Activated naive CD4-positive, alpha-beta T cell treated with Interleukin-2 at 50 U/mL for 16 hours (primary cell): ENCODE data around the gene FBXL7.

ENCODE experiments used
- DNase-seq: peaks from one replicate; pipeline ENCODE4 v3.0.0-alpha.2; 2020

Gene FBXL7

GRCh38 chr5:15786884-15787283 is 286.9 kb downstream of the FBXL7 start:
- DNase-seq, result no peak

- no peak for DNase-seq
These were observed 287.7 kb downstream of the FBXL7 start for GRCh38 chr5:15787681-15788080.

GRCh38 chr5:15789642-15790041 is 289.7 kb downstream of the FBXL7 start:
- no peak for DNase-seq

GRCh38 chr5:15790446-15791018 is 290.6 kb downstream of the FBXL7 start:
- DNase-seq, result no peak

GRCh38 chr5:15791274-15791673 is 291.3 kb downstream of the FBXL7 start:
- no peak for DNase-seq

GRCh38 chr5:15791859-15792258 is 291.9 kb downstream of the FBXL7 start:
- DNase-seq, result no peak

DNA sequence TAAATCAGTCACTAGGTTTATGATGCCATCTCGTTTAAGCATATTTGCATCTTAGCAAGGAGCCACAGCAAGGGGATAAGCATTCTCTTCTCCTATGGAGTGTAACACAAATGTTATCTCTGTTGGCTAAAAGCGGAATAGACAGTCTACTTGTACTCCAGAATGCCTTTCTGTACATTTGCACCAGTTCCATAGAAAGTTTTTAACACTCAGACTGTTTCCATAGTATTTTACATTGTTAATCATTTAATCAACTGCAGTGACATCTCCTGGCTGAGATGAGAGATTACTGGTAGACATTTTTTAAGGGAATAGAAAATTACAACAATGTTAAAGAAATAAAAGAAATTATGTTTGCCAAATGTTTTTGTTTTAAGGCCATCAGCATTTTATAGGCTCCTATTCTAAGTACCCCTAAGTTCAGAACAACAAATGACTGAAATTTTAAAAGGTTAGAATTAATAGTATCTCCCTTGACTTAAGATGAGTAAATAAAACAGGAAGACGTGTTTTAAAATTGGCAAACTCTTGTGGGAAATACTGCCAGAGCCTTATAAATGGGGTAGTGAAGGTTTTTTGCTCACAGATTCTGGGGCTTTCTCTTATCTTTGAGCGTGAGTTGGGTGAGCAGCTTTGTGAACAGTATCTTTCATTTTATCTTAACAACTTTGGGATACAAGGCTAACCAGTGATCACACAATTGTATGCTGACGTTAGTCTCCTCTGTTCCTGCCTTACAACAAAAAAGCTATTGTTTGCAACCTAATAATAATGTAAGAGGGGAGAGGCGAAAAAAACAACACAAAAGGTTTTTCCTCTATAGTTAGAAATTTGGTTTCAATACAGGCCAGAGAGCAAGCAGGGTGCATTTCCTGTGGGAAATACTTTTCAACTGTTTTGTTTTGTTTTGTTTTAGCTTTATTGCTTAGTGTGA is 294.3 kb downstream of the FBXL7 start:
- no peak for DNase-seq

DNA sequence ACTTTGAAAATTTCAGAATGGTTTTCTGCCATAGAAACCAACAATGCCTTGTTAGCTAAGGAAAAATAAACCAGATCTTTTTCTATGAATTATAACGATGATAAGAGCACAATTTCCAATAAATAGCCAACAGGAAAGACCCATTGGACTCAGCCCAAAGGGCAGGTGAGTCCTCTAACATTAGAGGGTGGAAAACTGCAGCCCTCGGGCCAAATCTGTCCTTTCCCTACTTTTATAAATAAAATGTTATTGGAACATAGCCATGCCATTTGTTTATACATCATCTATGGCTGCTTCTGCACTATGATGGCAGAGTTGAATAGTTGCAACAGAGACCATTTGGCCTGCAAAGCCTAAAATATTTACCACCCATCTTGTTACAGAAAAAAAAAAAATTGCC is 296.1 kb downstream of the FBXL7 start:
- no peak for DNase-seq

DNA sequence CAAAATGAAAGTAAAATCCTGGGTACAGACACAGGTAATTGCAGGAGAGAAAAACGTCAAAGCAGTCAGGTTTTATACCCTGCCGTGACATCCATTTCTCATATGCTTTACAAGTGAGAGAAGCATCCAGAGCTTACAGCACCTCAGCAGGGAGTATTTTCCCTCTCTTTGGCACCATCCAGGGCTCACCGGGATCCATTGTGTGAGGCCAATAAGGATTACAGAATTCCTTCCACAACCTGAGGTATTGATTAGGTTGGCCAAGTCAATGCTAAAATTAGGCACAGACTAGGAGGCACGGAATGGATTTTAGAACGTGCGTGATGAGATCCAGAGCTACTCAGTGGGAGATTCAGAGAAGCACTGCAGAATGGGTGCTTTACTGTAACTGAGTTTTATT is 296.6 kb downstream of the FBXL7 start:
- no peak for DNase-seq

DNA sequence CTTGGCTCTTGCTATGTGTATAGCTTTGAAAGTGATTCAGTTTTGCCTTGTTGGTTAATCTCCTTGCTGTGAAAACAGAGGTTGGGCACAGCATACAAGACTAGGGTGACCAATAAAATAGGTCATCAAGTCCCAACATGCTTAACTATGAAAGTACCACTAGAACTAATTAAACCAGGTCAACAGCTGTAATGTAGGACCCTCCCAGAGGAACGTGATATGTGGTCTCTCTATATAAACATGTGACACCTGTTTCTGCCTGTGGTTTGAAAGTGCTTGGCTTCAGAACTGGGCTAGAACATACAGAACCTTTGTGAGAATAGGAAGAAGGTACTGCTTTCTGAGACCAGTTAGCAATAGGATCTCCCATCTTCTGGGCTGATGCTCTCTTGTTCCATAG is 297.1 kb downstream of the FBXL7 start:
- no peak for DNase-seq

DNA sequence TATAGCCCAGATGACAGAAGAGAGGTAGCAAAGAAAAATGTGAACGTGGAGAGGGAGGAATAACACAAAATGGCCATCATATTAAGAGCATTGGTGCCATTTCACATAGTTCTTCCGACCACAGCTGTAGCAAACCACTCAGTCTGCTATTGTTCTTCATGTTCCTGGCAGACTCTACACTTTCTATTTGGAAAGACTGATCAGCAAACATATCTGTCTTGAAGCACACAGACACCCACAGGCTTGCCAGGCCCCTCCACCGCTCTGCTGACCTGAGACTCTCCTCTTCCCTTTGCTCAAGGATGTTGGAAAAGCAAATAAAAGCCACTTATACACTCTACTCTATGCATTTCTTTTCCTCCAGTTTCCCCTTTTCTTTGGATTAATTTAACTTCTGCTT is 298.0 kb downstream of the FBXL7 start:
- DNase-seq, result no peak

GRCh38 chr5:15799014-15799413 is 299.0 kb downstream of the FBXL7 start:
- DNase-seq, result no peak

DNA sequence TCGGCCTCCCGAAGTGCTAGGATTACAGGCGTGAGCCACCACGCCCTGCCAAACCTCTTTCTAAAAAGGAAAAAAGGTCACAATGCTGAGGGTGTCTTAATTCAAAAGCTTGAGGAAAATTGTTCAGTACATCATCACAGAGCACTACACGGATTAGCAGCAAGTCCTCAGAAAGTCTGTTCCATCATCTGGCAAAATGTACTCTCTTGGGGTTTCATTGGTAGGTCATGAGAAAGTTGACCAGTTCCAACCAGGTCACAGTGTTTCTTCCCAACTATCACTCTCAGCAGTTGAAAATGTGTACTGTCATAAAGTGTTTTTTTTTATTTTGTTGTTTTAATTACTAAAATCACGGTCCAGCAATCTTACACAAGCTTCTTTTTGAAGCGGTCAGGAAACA is 299.6 kb downstream of the FBXL7 start:
- DNase-seq, result no peak

GRCh38 chr5:15803280-15803679 is 303.3 kb downstream of the FBXL7 start:
- no peak for DNase-seq

DNA sequence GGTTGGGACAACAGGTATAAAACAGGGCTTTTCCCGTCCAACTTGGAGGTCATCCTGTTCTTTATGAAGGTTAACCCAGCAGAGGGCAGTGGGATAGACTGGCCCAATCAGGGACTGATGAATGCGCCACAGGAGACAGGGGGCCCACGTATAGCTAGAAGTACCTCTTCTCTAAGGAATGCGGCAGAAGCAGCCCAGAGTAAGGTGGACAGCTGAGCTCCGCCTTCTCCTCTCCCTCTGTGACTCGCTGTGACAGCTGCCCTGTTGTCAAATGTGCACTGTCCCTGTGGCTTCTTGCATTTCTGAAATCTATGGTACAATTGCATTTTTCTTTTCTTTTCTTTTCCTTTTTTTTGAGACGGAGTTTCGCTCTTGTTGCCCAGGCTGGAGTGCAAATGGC is 306.6 kb downstream of the FBXL7 start:
- no peak for DNase-seq

DNA sequence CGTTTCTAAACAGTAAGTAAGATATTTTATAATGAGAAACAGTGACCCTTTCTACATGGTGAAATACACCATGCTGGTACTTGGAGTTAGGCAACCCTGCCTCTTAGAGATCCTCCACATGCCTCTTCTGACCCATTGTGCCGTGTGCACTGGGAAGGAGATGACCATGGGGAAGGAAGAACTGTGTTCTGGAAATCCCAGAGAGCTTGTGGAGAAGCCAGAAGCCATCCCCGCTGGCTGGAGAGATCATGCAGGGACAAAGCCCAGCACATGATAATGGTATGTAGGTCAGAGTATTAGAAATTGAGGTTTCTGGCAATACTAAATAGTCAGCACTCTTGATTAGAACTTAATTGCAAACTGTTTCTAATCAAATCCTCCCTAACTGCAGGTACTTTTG is 307.3 kb downstream of the FBXL7 start:
- DNase-seq, result no peak

DNA sequence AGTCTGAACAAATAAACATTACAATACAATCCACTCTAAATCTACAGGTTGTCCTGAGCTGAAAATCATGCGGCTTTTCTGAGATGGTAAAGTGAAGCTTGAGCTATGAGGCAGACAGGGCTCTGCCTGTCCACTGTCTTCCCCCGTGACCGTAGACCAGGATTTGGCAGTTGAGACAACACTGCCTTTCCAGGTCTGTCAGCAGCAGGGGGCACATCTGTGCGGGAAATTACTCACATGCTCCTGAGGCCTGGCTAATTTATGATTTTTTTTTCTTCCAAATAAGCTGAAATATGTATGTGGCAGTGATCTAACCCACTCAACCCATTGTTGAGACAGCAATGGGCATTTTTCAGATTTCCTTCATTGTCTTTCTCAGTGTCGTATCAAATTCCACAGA is 307.9 kb downstream of the FBXL7 start:
- no peak for DNase-seq

GRCh38 chr5:15808577-15808976 is 308.6 kb downstream of the FBXL7 start:
- no peak for DNase-seq

DNA sequence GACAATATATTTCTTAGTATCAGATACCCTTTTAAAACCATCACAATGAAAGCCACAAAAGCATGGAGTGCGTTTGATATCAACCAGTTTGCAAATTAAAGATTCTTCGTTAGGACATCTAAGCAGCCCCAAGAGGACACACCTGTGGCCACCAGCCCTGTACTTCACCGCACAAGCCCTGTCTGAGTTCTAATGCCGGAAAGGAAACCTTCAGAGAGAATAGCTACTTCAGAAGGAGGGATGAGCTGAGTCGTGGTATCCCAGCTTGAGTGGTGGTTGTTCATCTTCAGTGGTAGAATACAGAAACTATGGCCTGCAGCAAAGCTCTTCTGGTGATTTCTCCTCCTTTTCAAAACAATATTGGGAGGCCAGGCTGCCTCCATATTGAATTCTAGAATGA is 319.6 kb downstream of the FBXL7 start:
- no peak for DNase-seq

- DNase-seq, result no peak
These were observed 321.5 kb downstream of the FBXL7 start for GRCh38 chr5:15821506-15821905.

DNA sequence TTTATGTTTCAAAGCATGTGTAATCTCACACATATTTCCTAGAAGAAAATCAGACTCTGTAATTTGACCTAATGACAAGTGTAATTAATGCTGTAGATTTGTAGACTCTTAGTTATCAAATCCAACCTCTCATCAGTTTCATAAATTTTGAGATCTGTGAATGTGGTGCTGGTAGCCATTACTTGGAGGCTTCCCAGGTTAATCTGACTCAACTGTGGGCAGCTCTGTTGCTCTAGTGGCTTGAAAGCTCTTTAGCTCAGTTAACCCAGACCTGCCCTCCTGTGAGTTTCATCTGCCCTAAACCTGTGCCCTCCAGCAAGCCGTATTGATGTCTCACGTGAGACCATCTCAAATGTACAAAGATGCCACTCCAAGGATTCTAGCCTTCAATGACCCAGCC is 323.4 kb downstream of the FBXL7 start:
- DNase-seq, result no peak

DNA sequence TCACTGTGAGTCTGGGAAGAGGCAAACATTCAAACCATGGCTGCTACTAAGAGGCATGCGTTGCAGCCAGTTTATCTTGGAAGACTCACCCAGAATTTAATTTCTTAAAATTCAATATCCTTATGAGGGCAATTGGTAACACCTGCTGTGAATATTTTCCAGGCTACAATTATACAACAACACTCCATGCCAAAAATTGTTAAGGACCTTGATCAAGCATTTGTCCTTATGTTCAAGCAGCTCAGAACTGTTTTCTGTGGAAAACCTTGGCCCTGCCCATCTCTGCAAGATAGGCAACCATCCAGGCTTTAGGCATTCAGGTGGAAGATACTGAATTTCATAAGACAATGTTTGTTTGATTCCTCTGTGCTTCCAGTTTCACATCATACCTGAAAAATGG is 327.8 kb downstream of the FBXL7 start:
- no peak for DNase-seq

- DNase-seq, result no peak
These were observed 331.4 kb downstream of the FBXL7 start for GRCh38 chr5:15831408-15831807.

DNA sequence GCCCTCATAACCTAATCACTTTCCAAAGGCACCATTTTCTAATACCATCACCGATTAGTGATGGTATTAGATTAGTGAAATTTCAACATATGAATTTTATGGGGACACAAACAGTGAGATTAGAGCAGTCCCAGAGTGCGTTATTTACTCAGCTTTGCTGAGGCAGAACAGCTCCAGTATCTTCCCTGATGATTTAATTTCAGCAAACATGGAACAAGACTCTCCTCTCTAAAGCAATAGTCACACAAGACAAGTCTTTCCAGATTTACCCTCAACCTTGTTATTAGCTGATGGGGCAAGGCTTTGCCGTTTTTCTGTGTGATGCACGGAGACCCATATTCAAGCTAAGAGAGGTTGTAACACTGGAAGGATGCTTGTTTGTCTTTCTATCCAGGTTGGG is 333.4 kb downstream of the FBXL7 start:
- DNase-seq, result no peak
